HG03196 (cell line): Measurements from ENCODE around the gene REC8.
A peak's percentile ranks its signal among the peaks of the same experiment; 100 is the strongest.
"Not testable (repeated sequence)": the region's sequence is repeated elsewhere in the genome, so short reads cannot be mapped to it uniquely, and the experiment has no call there.

Experiments
- ATAC-seq: cut with Tn5 transposase; IDR thresholded peaks from one replicate; pipeline ENCODE4 v1.9.1; 2021; ENCODE audit not compliant: unreplicated experiment

The REC8 gene

GRCh38 chr14:24183014-24183481 is 11.2 kb downstream of the REC8 start:
- no peak for ATAC-seq

- no peak for ATAC-seq
These were observed 12.5 kb downstream of the REC8 start for GRCh38 chr14:24184104-24184970.

- no peak for ATAC-seq
These were observed 13.1 kb downstream of the REC8 start for GRCh38 chr14:24185026-24185425.

- no peak for ATAC-seq
These were observed 13.9 kb downstream of the REC8 start for GRCh38 chr14:24185741-24186140.

- ATAC-seq, result no peak
These were observed 15.1 kb downstream of the REC8 start for GRCh38 chr14:24186831-24187538.

GRCh38 chr14:24187539-24187915 is 15.6 kb downstream of the REC8 start:
- no peak for ATAC-seq

- peak; percentile 84 for ATAC-seq
These were observed 16.6 kb downstream of the REC8 start, which contains the start of gene IPO4 for GRCh38 chr14:24188251-24189058. Gene IPO4 (minus strand): TSS chr14:24188816. CDS start chr14:24188787, 29 bp downstream.

GRCh38 chr14:24189059-24189375 is 17.1 kb downstream of the REC8 start:
- ATAC-seq, result no peak

- no peak for ATAC-seq
These were observed 17.6 kb downstream of the REC8 start for GRCh38 chr14:24189460-24189859.

GRCh38 chr14:24190416-24190815 is 18.5 kb downstream of the REC8 start:
- ATAC-seq, result no peak

- no peak for ATAC-seq
These were observed 21.1 kb downstream of the REC8 start for GRCh38 chr14:24192933-24193332.

- ATAC-seq, result no peak
These were observed 22.4 kb downstream of the REC8 start for GRCh38 chr14:24194186-24194872.

GRCh38 chr14:24194873-24195185 is 22.9 kb downstream of the REC8 start:
- no peak for ATAC-seq

- ATAC-seq, result peak; percentile 83
These were observed 23.5 kb downstream of the REC8 start, which contains the start of gene TM9SF1 for GRCh38 chr14:24195186-24196070. Gene TM9SF1 (minus strand): TSS chr14:24195441. CDS start chr14:24195019, 422 bp downstream.

GRCh38 chr14:24196071-24197055 is 24.5 kb downstream of the REC8 start:
- ATAC-seq, result peak; percentile 25

GRCh38 chr14:24197056-24197450 is 25.2 kb downstream of the REC8 start:
- no peak for ATAC-seq

- ATAC-seq, result no peak
These were observed 27.1 kb downstream of the REC8 start for GRCh38 chr14:24198814-24199524.

GRCh38 chr14:24202538-24202937 is 30.7 kb downstream of the REC8 start:
- ATAC-seq, result not testable (repeated sequence)
